ENCODE measurements around the gene MROH7. TPM values are rescaled to one million over a fixed set of nuclear protein-coding genes. Genes with fewer than 3 reads are reported as not detected.

The MROH7 gene
- 0.21 and 0.34 TPM in 2 replicates for total RNA-seq (ENCODE audit: low replicate concordance)

- Histone ChIP-seq H3K9me3 (ENCODE audit: low read depth) (no peaks in the 10 kb centered on the region), H3K4me3 (no peak within 1 kb of the TSS), H4K20me1 (ENCODE audit: low read depth) (no peaks in the 10 kb centered on the region), H3K79me2 (ENCODE audit: low read depth) (no peaks in the 10 kb centered on the region), H3K4me2 (no peak within 1 kb of the TSS), H3K9ac (no peak within 1 kb of the TSS), H3K4me1 (no peaks in the 10 kb centered on the region), H3K36me3 (no peaks in the 10 kb centered on the region), H2AFZ (replicated peaks) (no peak within 1 kb of the TSS), H3K27ac (no peak within 1 kb of the TSS), H3K27me3 (no peaks in the 10 kb centered on the region), H3F3A (ENCODE audit: low read depth) (no peaks in the 10 kb centered on the region)
- no peak for DNase-seq (ENCODE audit: low spot score)
- Mint-ChIP-seq H3K9me3 (peaks cover 14% of the 10 kb centered on the region), H3K27ac (no peak within 1 kb of the TSS), H3K27me3 (ENCODE audit: insufficient read depth, low read depth) (peaks cover 3% of the 10 kb centered on the region), H3K4me3 (no peak within 1 kb of the TSS), H3K36me3 (no peaks in the 10 kb centered on the region), H3K4me1 (peaks cover 11% of the 10 kb centered on the region)
- TF ChIP-seq CTCF (IDR thresholded peaks at IDR 0.05) (no peak), EZH2 (IDR thresholded peaks at IDR 0.05) (no peak), EZH2phosphoT487 (IDR thresholded peaks at IDR 0.05) (no peak)
Observed at GRCh38 chr1:54640863-54641836, at the start of gene MROH7. TSS of gene MROH7 (plus strand) at chr1:54641786. CDS start at chr1:54652927, 11,141 bp downstream.

GRCh38 chr1:54593571-54594160, 47.9 kb upstream of the MROH7 start:
- H3K36me3 ChIP-seq = no peaks in the 10 kb centered on the region
- no peaks in the 10 kb centered on the region for H4K20me1 ChIP-seq (ENCODE audit: low read depth)
- H3K79me2 ChIP-seq (ENCODE audit: low read depth) = no peaks in the 10 kb centered on the region
- Mint-ChIP-seq H3K36me3 (no peaks in the 10 kb centered on the region), H3K9me3 (no peaks in the 10 kb centered on the region), H3K27ac (no peak overlapping the region), H3K27me3 (ENCODE audit: insufficient read depth, low read depth) (peaks cover 3% of the 10 kb centered on the region), H3K4me1 (peaks cover 16% of the 10 kb centered on the region), H3K4me3 (no peak overlapping the region)
- no peak overlapping the region for H3K27ac ChIP-seq
- no peak overlapping the region for H2AFZ ChIP-seq (replicated peaks)
- H3K4me1 ChIP-seq = peaks cover 7% of the 10 kb centered on the region
- DNase-seq (ENCODE audit: low spot score) = no peak
- no peaks in the 10 kb centered on the region for H3K27me3 ChIP-seq
- H3K9me3 ChIP-seq (ENCODE audit: low read depth) = no peaks in the 10 kb centered on the region
- H3K4me2 ChIP-seq = no peak overlapping the region
- no peak for TF ChIP-seq EZH2phosphoT487 (IDR thresholded peaks at IDR 0.05)
- TF ChIP-seq EZH2 (IDR thresholded peaks at IDR 0.05) = no peak
- no peak for TF ChIP-seq CTCF (IDR thresholded peaks at IDR 0.05)
- no peaks in the 10 kb centered on the region for H3F3A ChIP-seq (ENCODE audit: low read depth)
- no peak overlapping the region for H3K4me3 ChIP-seq
- no peak overlapping the region for H3K9ac ChIP-seq

GRCh38 chr1:54594463-54594862, 47.1 kb upstream of the MROH7 start:
- peaks cover 7% of the 10 kb centered on the region for H3K4me1 ChIP-seq
- H3F3A ChIP-seq (ENCODE audit: low read depth) = no peaks in the 10 kb centered on the region
- no peak overlapping the region for H3K27ac Mint-ChIP-seq
- no peak overlapping the region for H3K27ac ChIP-seq
- H3K36me3 ChIP-seq = no peaks in the 10 kb centered on the region
- H3K27me3 Mint-ChIP-seq (ENCODE audit: insufficient read depth, low read depth) = peaks cover 3% of the 10 kb centered on the region
- H3K9me3 Mint-ChIP-seq = no peaks in the 10 kb centered on the region
- peaks cover 16% of the 10 kb centered on the region for H3K4me1 Mint-ChIP-seq
- H3K79me2 ChIP-seq (ENCODE audit: low read depth) = no peaks in the 10 kb centered on the region
- H4K20me1 ChIP-seq (ENCODE audit: low read depth) = no peaks in the 10 kb centered on the region
- H3K36me3 Mint-ChIP-seq = no peaks in the 10 kb centered on the region
- H3K4me3 ChIP-seq = no peak overlapping the region
- H3K4me2 ChIP-seq = no peak overlapping the region
- no peak for DNase-seq (ENCODE audit: low spot score)
- H2AFZ ChIP-seq (replicated peaks) = no peak overlapping the region
- no peaks in the 10 kb centered on the region for H3K9me3 ChIP-seq (ENCODE audit: low read depth)
- H3K4me3 Mint-ChIP-seq = no peak overlapping the region
- no peaks in the 10 kb centered on the region for H3K27me3 ChIP-seq
- H3K9ac ChIP-seq = no peak overlapping the region
- TF ChIP-seq CTCF (IDR thresholded peaks at IDR 0.05) (no peak), EZH2phosphoT487 (IDR thresholded peaks at IDR 0.05) (no peak), EZH2 (IDR thresholded peaks at IDR 0.05) (no peak)

Data from neural progenitor cell (in vitro differentiated cells).